GM18499 (cell line): Measurements from ENCODE around the gene NMU.
A peak's percentile ranks its signal among the peaks of the same experiment; 100 is the strongest.
"Not testable (repeated sequence)": the region's sequence is repeated elsewhere in the genome, so short reads cannot be mapped to it uniquely, and the experiment has no call there.

Experiments used
- ATAC-seq: cut with Tn5 transposase; IDR thresholded peaks from one replicate; pipeline ENCODE4 v1.9.1; 2021; ENCODE audit warnings: moderate number of reproducible peaks; ENCODE audit not compliant: insufficient read depth, unreplicated experiment

NMU gene

GRCh38 chr4:55633903-55634302 lies 2.2 kb downstream of the NMU start:
- ATAC-seq, result no peak

GRCh38 chr4:55625835-55626234 lies 10.3 kb downstream of the NMU start:
- ATAC-seq, result no peak

GRCh38 chr4:55624063-55624462 lies 12.0 kb downstream of the NMU start:
- ATAC-seq, result not testable (repeated sequence)

- no peak for ATAC-seq
Observed at GRCh38 chr4:55618546-55619143, 17.5 kb downstream of the NMU start.

GRCh38 chr4:55617587-55618197 lies 18.4 kb downstream of the NMU start:
- peak; percentile 99 for ATAC-seq

- no peak for ATAC-seq
Observed at GRCh38 chr4:55615008-55615407, 21.1 kb downstream of the NMU start.

GRCh38 chr4:55613621-55614020 lies 22.5 kb downstream of the NMU start:
- no peak for ATAC-seq

GRCh38 chr4:55612341-55612740 lies 23.8 kb downstream of the NMU start:
- ATAC-seq, result no peak

- no peak for ATAC-seq
Observed at GRCh38 chr4:55611358-55612059, 24.6 kb downstream of the NMU start.

- no peak for ATAC-seq
Observed at GRCh38 chr4:55610381-55610780, 25.7 kb downstream of the NMU start.

- no peak for ATAC-seq
Observed at GRCh38 chr4:55609393-55609866, 26.7 kb downstream of the NMU start.

- no peak for ATAC-seq
Observed at GRCh38 chr4:55608591-55608990, 27.5 kb downstream of the NMU start.

GRCh38 chr4:55604996-55605395 lies 31.1 kb downstream of the NMU start:
- no peak for ATAC-seq

- ATAC-seq, result no peak
Observed at GRCh38 chr4:55600640-55601039, 35.5 kb downstream of the NMU start.

GRCh38 chr4:55598641-55599040 lies 37.5 kb downstream of the NMU start:
- no peak for ATAC-seq

- ATAC-seq, result no peak
Observed at GRCh38 chr4:55592014-55592413, 44.1 kb downstream of the NMU start, which contains the start of gene PDCL2. TSS of gene PDCL2 (minus strand) at chr4:55592245. CDS start at chr4:55592109, 136 bp downstream.

- no peak for ATAC-seq
Observed at GRCh38 chr4:55588160-55588559, 47.9 kb downstream of the NMU start.

- ATAC-seq, result not testable (repeated sequence)
Observed at GRCh38 chr4:55582773-55583172, 53.3 kb downstream of the NMU start.

GRCh38 chr4:55578341-55579010 lies 57.6 kb downstream of the NMU start:
- ATAC-seq, result no peak

- no peak for ATAC-seq
Observed at GRCh38 chr4:55575513-55575912, 60.6 kb downstream of the NMU start.

- ATAC-seq, result no peak
Observed at GRCh38 chr4:55574252-55574651, 61.8 kb downstream of the NMU start.
